Keratinocyte (primary cell): ENCODE results near the gene ALDH3A1.

ENCODE experiments used
- CTCF ChIP-seq, 3 experiments: IDR thresholded peaks in 1 of 3; conservative IDR thresholded peaks in 1 of 3; optimal IDR thresholded peaks in 1 of 3; 2 replicates in 2 of 3; 3 replicates in 1 of 3; pipeline versions ENCODE3 to v1.5.1; 2011; ENCODE audit warnings: low read length in 3 of 3, mild to moderate bottlenecking in 3 of 3, moderate library complexity in 2 of 3, control low read depth in 1 of 3, inconsistent platforms in 1 of 3; ENCODE audit not compliant: insufficient read depth in 2 of 3; ENCODE audit errors: extremely low read depth in 1 of 3
- EZH2 ChIP-seq: IDR thresholded peaks from one replicate; pipeline ENCODE4 v1.6.1; 2012; ENCODE audit warnings: inconsistent platforms, mild to moderate bottlenecking, low read length, moderate library complexity

DNA sequence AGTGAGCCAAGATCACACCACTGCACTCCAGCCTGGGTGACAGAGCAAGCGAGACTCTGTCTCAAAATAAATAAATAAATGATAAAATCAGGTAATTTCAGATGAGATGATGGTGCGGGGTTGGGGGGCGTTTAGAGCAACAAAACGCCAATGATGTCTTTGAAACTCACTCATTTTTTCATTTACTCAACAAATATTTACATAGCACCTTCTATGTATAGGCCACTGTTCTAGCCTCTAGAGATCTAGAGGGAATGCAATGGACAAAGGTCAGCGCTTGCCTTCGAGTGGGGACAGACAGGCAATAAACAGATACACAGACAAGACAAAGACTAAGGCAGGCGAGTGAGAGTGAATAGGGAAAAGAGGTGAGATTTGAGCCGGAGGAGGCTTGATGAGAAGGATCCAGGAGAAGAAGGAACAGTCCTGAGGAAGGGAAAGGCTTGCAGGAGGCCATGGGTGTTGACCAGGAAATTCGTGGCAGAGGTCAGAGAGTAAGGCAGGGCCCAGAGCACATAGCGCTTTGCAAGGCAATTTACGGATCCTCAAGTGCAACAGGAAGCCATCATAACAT is 14.1 kb downstream of the ALDH3A1 start:
- TF ChIP-seq CTCF (optimal IDR thresholded peaks at IDR 0.05 in 1 of 3, IDR thresholded peaks at IDR 0.05 in 1 of 3, conservative IDR thresholded peaks at IDR 0.05 in 1 of 3; ENCODE audit: extremely low read depth in 1 of 3, insufficient read depth in 2 of 3, low read length in 3 of 3) (no peak), EZH2 (no peak)
